H7 (cell line): Measurements from ENCODE around the gene PPM1A. TPM values are rescaled to one million over a fixed set of nuclear protein-coding genes. Genes with fewer than 3 reads are reported as not detected.
A peak's percentile ranks its signal among the peaks of the same experiment; 100 is the strongest.

Experiments
- DNase-seq: peaks from one replicate; pipeline ENCODE4 v3.0.0; 2012
- H3K27me3 ChIP-seq: 2 replicates; pipeline ENCODE4 v1.6.0; 2011; ENCODE audit warnings: mild to moderate bottlenecking, low read length; ENCODE audit not compliant: control insufficient read depth, insufficient read depth
- H3K36me3 ChIP-seq: replicated peaks from 2 replicates; pipeline ENCODE4 v1.5.1; 2011; ENCODE audit warnings: low read length; ENCODE audit not compliant: control insufficient read depth, insufficient read depth
- H3K4me3 ChIP-seq: 2 replicates; pipeline ENCODE4 v1.5.1; 2011; ENCODE audit warnings: low read depth, mild to moderate bottlenecking, control low read depth, low read length, moderate library complexity; ENCODE audit not compliant: insufficient read depth
- total RNA-seq: library from RNA; depleted of rRNA; stranded (reverse); fragments of >200 nt; shearing (Covaris generic); gene quantifications from 2 replicates; pipeline ENCODE4 v1.2.3, GENCODE V29; 2014; rRNA removed

The PPM1A gene
- total RNA-seq, 1 experiment from 2014 or later: 16.9 TPM

DNA sequence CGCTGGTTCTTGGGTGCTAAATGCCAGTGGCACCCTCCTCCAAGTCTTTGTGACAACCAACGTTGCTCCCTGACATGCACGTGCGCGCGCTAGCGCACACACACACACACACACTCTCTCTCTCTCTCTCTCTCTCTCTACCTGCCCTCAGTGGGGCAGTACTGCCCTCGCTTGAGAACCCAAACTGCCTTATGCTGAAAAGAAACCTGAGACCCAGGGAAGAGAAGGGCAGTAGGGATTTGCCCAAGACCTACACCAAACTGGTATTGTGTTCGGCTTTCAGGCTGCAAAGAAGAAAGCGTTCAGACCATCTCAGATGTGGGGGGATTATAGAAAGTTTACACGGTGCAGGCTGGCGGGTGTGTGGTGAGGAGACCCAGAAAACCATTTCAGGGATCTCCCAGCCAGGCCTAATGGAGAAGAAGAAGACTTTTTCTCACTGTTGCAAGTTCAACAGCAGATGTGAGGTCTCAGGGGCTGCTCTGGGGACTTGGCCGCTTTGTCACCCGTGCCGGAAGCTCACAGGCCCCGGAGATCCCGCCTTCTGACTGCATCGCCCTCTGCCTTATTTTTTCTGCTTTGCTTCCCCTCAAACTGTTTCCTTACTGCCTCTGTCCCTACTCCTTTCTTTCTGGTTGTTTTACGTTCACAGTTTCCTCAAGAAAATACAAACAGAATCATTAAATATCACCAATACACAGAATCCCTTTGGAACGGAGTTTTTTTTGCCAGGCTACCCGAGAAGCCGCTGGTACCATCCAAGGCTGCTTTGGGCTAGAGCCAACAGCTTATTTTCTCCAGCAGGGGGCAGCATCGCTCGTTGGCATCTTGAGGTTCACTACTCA is 82.4 kb downstream of the PPM1A start:
- H3K27me3 ChIP-seq: peaks cover 6% of the 10 kb centered on the region
- no peaks in the 10 kb centered on the region for H3K36me3 ChIP-seq
- DNase-seq: peak; percentile 74
- H3K4me3 ChIP-seq: peak overlapping the region; percentile 38

DNA sequence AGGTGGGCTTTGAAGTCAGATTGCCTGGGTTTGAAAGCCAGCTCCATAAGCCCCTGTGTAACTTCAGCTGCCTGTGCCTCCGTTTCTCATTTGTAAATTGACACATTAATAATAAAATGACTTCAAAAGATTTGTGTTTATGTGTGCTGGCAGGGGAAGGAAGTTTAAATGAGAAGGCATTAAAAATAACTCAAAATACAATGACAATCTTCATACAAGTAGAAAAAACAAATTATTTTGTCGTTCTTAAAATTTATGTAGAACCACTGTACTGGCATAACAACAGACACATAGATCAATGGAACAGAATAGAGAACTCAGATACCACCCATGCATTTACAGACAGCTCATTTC is 83.0 kb downstream of the PPM1A start:
- no peak overlapping the region for H3K4me3 ChIP-seq

DNA sequence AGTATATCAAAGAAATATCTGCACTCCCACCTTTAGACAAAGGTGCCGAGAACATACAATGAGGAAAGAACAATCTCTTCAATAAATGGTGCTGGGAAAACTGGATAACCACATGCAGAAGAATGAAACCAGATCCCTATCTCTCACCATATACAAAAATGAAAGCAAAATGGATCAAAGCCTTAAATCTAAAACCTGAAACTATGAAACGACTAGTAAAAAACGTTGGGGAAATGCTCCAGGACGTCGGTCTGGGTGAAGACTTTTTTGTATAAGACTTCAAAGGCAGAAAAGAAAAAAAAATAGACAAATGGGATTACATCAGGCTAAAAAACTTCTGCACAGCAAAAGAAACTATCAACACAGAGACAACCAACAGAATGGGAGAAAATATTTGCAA is 83.8 kb downstream of the PPM1A start:
- H3K36me3 ChIP-seq: no peaks in the 10 kb centered on the region
- no peak for DNase-seq
- H3K4me3 ChIP-seq: no peak overlapping the region
- H3K27me3 ChIP-seq: peaks cover 3% of the 10 kb centered on the region; the same call in 1 of the 2 replicates

More for the DNA sequence above, 83.0 kb downstream of the PPM1A start:
- H3K36me3 ChIP-seq: no peaks in the 10 kb centered on the region
- peaks cover 6% of the 10 kb centered on the region for H3K27me3 ChIP-seq
- DNase-seq: no peak

DNA sequence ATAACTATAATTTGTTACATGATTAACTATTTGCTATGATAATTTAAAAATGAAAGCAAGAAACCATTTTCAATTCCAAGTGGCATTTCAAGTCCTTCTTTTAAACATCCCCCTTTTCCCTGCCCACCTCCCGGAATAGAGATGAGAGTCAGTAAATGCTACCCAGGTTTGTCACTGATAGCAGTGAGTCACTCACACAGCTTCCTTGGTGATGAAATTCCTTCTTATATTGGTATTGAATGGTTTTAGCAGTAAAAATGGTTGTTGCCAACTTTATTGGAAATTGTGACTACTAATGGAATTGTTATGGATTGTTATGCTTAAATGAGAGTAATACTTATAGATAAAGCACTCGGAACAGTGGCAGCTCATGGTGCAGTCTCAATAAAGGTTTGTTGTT is 90.5 kb downstream of the PPM1A start:
- no peak for DNase-seq
- H3K36me3 ChIP-seq: no peaks in the 10 kb centered on the region
- H3K4me3 ChIP-seq: no peak overlapping the region
- H3K27me3 ChIP-seq: no peaks in the 10 kb centered on the region

DNA sequence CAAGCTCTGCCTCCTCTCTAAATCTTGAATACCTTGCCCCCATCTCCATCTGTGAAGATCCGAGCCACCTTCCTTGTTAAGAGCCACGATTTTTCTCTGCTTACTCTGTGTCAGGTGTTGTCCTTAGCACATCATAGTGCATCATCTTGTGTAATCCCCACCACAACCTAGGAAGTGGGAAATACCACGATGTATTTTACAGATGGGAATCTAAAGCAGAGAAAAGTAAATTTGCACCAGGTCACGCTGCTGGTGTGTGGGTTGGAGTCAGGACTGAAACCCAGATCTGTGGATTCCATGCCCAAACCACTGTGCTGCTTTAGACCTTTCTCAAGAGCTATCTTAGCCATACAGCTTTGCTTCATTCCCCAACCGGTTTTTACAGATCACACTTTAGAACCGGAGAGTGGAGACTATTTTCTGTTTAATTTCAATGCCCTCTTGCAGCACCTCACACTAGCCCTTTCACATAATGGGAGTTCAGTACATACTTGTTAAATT is 94.6 kb downstream of the PPM1A start:
- DNase-seq: no peak
- Histone ChIP-seq H3K4me3 (no peak overlapping the region), H3K36me3 (no peaks in the 10 kb centered on the region), H3K27me3 (no peaks in the 10 kb centered on the region)

DNA sequence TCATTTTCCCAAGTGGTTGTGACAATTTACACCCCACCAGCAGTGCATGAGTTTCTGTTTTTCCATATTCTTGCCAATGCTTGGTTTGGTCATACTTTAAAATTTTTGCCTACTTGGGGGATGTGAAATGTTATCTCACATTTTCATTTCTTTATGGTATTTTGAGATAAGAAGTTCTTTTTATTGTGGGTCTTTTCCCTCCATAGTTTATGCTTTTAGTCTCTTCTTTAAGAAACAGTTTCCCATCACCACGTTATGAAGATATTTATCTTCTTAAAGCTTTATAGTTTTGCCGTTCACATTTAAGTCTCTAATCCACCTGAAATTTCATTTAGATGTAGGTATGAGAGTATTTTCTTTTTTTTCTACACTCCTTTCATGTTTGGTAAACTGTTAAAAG is 95.7 kb downstream of the PPM1A start:
- Histone ChIP-seq H3K36me3 (no peaks in the 10 kb centered on the region), H3K27me3 (no peaks in the 10 kb centered on the region), H3K4me3 (no peak overlapping the region)
- DNase-seq: no peak

DNA sequence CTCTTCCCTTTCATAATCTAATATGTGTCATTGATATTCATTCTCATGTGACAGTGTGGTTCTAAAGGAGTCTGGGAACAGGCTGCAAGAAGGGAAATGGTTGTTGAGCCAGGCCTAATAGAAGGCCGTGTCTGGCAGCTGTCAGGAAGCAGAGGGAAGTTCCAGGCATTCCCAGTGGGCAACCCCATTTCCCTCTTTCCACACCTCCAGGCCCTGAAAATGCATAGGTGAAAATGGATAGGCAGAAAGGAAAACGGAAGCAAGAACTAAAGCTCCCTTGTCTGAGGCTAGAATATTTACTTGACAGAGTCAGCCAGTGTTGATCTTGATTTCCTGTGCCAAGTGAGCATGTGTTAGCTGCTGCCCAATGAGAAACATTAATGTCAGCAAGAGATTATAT is 97.7 kb downstream of the PPM1A start:
- DNase-seq: no peak
- Histone ChIP-seq H3K36me3 (no peaks in the 10 kb centered on the region), H3K4me3 (no peak overlapping the region), H3K27me3 (no peaks in the 10 kb centered on the region)

DNA sequence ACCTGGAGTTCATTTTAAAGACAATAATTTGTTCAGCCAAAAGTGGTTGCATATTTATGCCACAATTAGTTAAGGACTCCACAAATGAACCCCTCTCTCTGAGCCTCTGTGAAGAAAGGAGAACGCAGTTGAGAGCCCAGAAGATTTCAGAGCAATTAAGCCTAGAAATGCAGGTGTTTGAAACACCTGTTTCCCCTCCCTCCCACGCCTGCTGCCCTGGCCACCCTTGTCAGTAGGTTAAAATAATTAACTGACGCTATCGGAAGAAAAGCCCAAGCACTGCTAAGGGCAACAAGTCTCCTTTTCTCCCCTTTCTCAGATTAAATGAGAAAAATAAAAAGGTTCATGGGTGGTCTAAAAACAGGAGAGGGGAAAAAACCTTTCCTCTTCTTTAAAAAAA is 99.2 kb downstream of the PPM1A start:
- Histone ChIP-seq H3K36me3 (no peaks in the 10 kb centered on the region), H3K27me3 (no peaks in the 10 kb centered on the region), H3K4me3 (no peak overlapping the region)
- DNase-seq: no peak

Other genes with a start within 250 kb of the PPM1A start
- gene PCNX4, start 157.3 kb upstream of the PPM1A start, total RNA-seq: 33.9 and 35.5 TPM in 2 replicates
- gene DHRS7, start 83.8 kb upstream of the PPM1A start, total RNA-seq: 24.0 and 40.0 TPM in 2 replicates
- gene C14orf39, start 236.8 kb downstream of the PPM1A start, total RNA-seq: 0.67 and 0.80 TPM in 2 replicates